Measurements from ENCODE around the gene SNF8.

Gene SNF8

GRCh38 chr17:48970865-48971687, 26.4 kb upstream of the SNF8 start:
- Histone ChIP-seq H3K27me3 (replicated peaks; ENCODE audit: control insufficient read depth, insufficient read depth, low read length) (no peaks in the 10 kb centered on the region; the same call in 1 of the 2 replicates), H3K36me3 (ENCODE audit: control insufficient read depth, insufficient read depth, low read length) (no peaks in the 10 kb centered on the region), H3K4me3 (replicated peaks; ENCODE audit: low read depth, low read length) (no peak overlapping the region)
- TF ChIP-seq CTCF (IDR thresholded peaks at IDR 0.05; ENCODE audit: insufficient read depth, low read length, poor library complexity, severe bottlenecking): no peak
- no peak for DNase-seq (ENCODE audit: extremely low read depth, insufficient read length)

GRCh38 chr17:48970224-48970623, 25.6 kb upstream of the SNF8 start:
- DNase-seq (ENCODE audit: extremely low read depth, insufficient read length): no peak
- no peak for TF ChIP-seq CTCF (IDR thresholded peaks at IDR 0.05; ENCODE audit: insufficient read depth, low read length, poor library complexity, severe bottlenecking)
- no peaks in the 10 kb centered on the region for H3K36me3 ChIP-seq (ENCODE audit: control insufficient read depth, insufficient read depth, low read length)
- no peak overlapping the region for H3K4me3 ChIP-seq (replicated peaks; ENCODE audit: low read depth, low read length)
- no peaks in the 10 kb centered on the region for H3K27me3 ChIP-seq (replicated peaks; ENCODE audit: control insufficient read depth, insufficient read depth, low read length)

- no peak for DNase-seq (ENCODE audit: extremely low read depth, insufficient read length)
- H3K4me3 ChIP-seq (replicated peaks; ENCODE audit: low read depth, low read length): no peak overlapping the region
These were observed 17.0 kb upstream of the SNF8 start for GRCh38 chr17:48961516-48962233.

GRCh38 chr17:48960834-48961515, 16.3 kb upstream of the SNF8 start:
- H3K4me3 ChIP-seq (replicated peaks; ENCODE audit: low read depth, low read length): no peak overlapping the region
- no peak for TF ChIP-seq CTCF (IDR thresholded peaks at IDR 0.05; ENCODE audit: insufficient read depth, low read length, poor library complexity, severe bottlenecking)
- no peak for DNase-seq (ENCODE audit: extremely low read depth, insufficient read length)
- H3K27me3 ChIP-seq (replicated peaks; ENCODE audit: control insufficient read depth, insufficient read depth, low read length): peaks cover 1% of the 10 kb centered on the region
- H3K36me3 ChIP-seq (ENCODE audit: control insufficient read depth, insufficient read depth, low read length): no peaks in the 10 kb centered on the region

More at GRCh38 chr17:48961516-48962233, 17.0 kb upstream of the SNF8 start:
- peaks cover 1% of the 10 kb centered on the region for H3K27me3 ChIP-seq (replicated peaks; ENCODE audit: control insufficient read depth, insufficient read depth, low read length)
- no peak for TF ChIP-seq CTCF (IDR thresholded peaks at IDR 0.05; ENCODE audit: insufficient read depth, low read length, poor library complexity, severe bottlenecking)
- no peaks in the 10 kb centered on the region for H3K36me3 ChIP-seq (ENCODE audit: control insufficient read depth, insufficient read depth, low read length)

- DNase-seq (ENCODE audit: extremely low read depth, insufficient read length): no peak
- Histone ChIP-seq H3K4me3 (replicated peaks; ENCODE audit: low read depth, low read length) (no peak overlapping the region), H3K27me3 (replicated peaks; ENCODE audit: control insufficient read depth, insufficient read depth, low read length) (no peaks in the 10 kb centered on the region), H3K36me3 (ENCODE audit: control insufficient read depth, insufficient read depth, low read length) (no peaks in the 10 kb centered on the region)
- peak; percentile 39 for TF ChIP-seq CTCF (IDR thresholded peaks at IDR 0.05; ENCODE audit: insufficient read depth, low read length, poor library complexity, severe bottlenecking)
These were observed 9.7 kb upstream of the SNF8 start for GRCh38 chr17:48954300-48954755.

Measured in GM06990 (cell line).